Measurements from ENCODE around the gene ACSL3.

DNA sequence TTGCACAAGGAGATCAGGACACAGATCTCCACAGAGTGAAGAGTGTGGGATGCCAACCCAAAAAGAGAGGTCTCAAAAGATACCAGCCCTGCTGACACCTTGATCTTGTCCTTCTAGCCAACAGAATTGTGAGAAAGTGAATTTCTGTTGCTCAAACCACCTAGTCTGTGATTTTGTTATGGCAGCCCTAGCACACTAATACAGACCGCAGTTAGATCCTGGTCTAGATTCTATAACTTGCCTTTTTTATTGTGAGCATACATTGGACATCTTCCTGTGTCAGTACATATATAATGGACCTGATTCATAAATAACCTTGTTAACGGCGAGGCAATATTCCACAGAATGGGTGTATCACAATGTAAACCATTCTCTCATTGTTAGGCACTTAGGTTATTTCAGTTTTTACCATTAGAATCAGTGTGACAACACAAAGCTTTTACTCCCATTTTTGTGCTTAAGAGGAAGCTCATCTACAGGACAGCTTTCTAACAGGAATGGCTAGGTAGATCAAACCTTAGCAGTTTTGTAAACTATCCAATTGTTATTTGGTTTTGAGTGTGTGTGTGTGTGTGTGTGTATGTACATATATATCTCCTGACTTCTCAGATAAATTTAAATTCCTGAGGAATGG, 89.0 kb downstream of the ACSL3 start:
- TF ChIP-seq POLR2A (IDR thresholded peaks at IDR 0.05) = no peak
- TF ChIP-seq, protein P1, sequence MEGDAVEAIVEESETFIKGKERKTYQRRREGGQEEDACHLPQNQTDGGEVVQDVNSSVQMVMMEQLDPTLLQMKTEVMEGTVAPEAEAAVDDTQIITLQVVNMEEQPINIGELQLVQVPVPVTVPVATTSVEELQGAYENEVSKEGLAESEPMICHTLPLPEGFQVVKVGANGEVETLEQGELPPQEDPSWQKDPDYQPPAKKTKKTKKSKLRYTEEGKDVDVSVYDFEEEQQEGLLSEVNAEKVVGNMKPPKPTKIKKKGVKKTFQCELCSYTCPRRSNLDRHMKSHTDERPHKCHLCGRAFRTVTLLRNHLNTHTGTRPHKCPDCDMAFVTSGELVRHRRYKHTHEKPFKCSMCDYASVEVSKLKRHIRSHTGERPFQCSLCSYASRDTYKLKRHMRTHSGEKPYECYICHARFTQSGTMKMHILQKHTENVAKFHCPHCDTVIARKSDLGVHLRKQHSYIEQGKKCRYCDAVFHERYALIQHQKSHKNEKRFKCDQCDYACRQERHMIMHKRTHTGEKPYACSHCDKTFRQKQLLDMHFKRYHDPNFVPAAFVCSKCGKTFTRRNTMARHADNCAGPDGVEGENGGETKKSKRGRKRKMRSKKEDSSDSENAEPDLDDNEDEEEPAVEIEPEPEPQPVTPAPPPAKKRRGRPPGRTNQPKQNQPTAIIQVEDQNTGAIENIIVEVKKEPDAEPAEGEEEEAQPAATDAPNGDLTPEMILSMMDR (IDR thresholded peaks at IDR 0.05) = no peak

All from Peyer's patch (tissue), 4 donors.